Measurements from ENCODE around the gene TTC39A.

- TF ChIP-seq CTCF (IDR thresholded peaks at IDR 0.05), result no peak
- TF ChIP-seq POLR2AphosphoS5 (IDR thresholded peaks at IDR 0.05), result no peak
- no peak for TF ChIP-seq EP300 (IDR thresholded peaks at IDR 0.05)
- TF ChIP-seq POLR2A (IDR thresholded peaks at IDR 0.05), result no peak
Observed at GRCh38 chr1:51312718-51313117, 17.6 kb downstream of the TTC39A start.
